Liver (tissue), 9 donors: ENCODE measurements around the gene COA1. TPM values are rescaled to one million over a fixed set of nuclear protein-coding genes. Genes with fewer than 3 reads are reported as not detected.
A peak's percentile ranks its signal among the peaks of the same experiment; 100 is the strongest.

ENCODE experiments used
- DNase-seq: peaks from one replicate; pipeline ENCODE4 v3.0.0-alpha.2; 2017; ENCODE audit warnings: low spot score
- H3K27ac ChIP-seq, 2 donors: one replicate each; pipeline ENCODE4 v1.7.0; 2013; ENCODE audit warnings: inconsistent platforms in 2 of 2, low read length in 2 of 2, control low read depth in 1 of 2, low read depth in 1 of 2, mild to moderate bottlenecking in 1 of 2
- H3K27me3 ChIP-seq, 4 donors: one replicate each; pipeline versions ENCODE4 v1.6.1 to v1.7.0; 2013; ENCODE audit warnings: low read length in 3 of 4, inconsistent platforms in 1 of 4, mild to moderate bottlenecking in 1 of 4, moderate library complexity in 1 of 4; ENCODE audit not compliant: control insufficient read depth in 4 of 4, insufficient read depth in 4 of 4
- H3K36me3 ChIP-seq, 4 donors: one replicate each; pipeline versions ENCODE4 v1.6.1 to v1.7.0; 2013; ENCODE audit warnings: low read length in 3 of 4, mild to moderate bottlenecking in 3 of 4, low read depth in 1 of 4, moderate library complexity in 1 of 4; ENCODE audit not compliant: control insufficient read depth in 4 of 4, insufficient read depth in 3 of 4
- H3K4me1 ChIP-seq, 4 donors: one replicate each; pipeline versions ENCODE4 v1.6.1 to v1.7.0; 2013; ENCODE audit warnings: low read length in 3 of 4, mild to moderate bottlenecking in 3 of 4, moderate library complexity in 1 of 4; ENCODE audit not compliant: control insufficient read depth in 4 of 4, insufficient read depth in 4 of 4
- H3K4me3 ChIP-seq, 3 donors: one replicate each; pipeline versions ENCODE4 v1.6.1 to v1.7.0; 2013; ENCODE audit warnings: low read length in 3 of 3, control low read depth in 1 of 3, low read depth in 1 of 3, mild to moderate bottlenecking in 1 of 3
- H3K9ac ChIP-seq, 2 donors: one replicate each; pipeline ENCODE4 v1.7.0; 2013; ENCODE audit warnings: low read length in 2 of 2, mild to moderate bottlenecking in 2 of 2, moderate library complexity in 2 of 2, control low read depth in 1 of 2, low read depth in 1 of 2
- H3K9me3 ChIP-seq, 4 donors: one replicate each; pipeline versions ENCODE4 v1.6.1 to v1.7.0; 2013; ENCODE audit warnings: low read length in 3 of 4; ENCODE audit not compliant: control insufficient read depth in 4 of 4
- FOXA1 ChIP-seq: IDR thresholded peaks from 2 replicates; pipeline ENCODE4 v1.6.1; 2016; ENCODE audit warnings: antibody characterized with exemption
- FOXA2 ChIP-seq: IDR thresholded peaks from 2 replicates; pipeline ENCODE4 v1.6.1; 2016; ENCODE audit warnings: antibody characterized with exemption
- GABPA ChIP-seq, 2 donors: IDR thresholded peaks in 1 of 2; conservative IDR thresholded peaks in 1 of 2; 2 replicates each; pipeline ENCODE4 v1.6.1; 2016; ENCODE audit warnings: antibody characterized with exemption in 2 of 2, mild to moderate bottlenecking in 1 of 2, moderate library complexity in 1 of 2
- HNF4A ChIP-seq, 2 donors: conservative IDR thresholded peaks; 2 replicates each; pipeline ENCODE4 v1.6.1; 2016; ENCODE audit warnings: antibody characterized with exemption in 2 of 2, mild to moderate bottlenecking in 2 of 2
- HNF4G ChIP-seq: IDR thresholded peaks from 2 replicates; pipeline ENCODE4 v1.6.1; 2016; ENCODE audit warnings: antibody characterized with exemption
- JUND ChIP-seq, 2 donors: IDR thresholded peaks; 2 replicates each; pipeline ENCODE4 v1.6.1; 2016; ENCODE audit warnings: antibody characterized with exemption in 2 of 2
- RAD21 ChIP-seq, 2 donors: IDR thresholded peaks; 2 replicates each; pipeline ENCODE4 v1.6.1; 2016; ENCODE audit warnings: antibody characterized with exemption in 2 of 2, mild to moderate bottlenecking in 2 of 2
- RXRA ChIP-seq, 2 donors: IDR thresholded peaks; 2 replicates each; pipeline ENCODE4 v1.6.1; 2017 to 2018; ENCODE audit warnings: antibody characterized with exemption in 2 of 2, mild to moderate bottlenecking in 1 of 2
- SP1 ChIP-seq: IDR thresholded peaks from 2 replicates; pipeline ENCODE4 v1.6.1; 2018; ENCODE audit warnings: antibody characterized with exemption, mild to moderate bottlenecking
- TAF1 ChIP-seq: conservative IDR thresholded peaks from 2 replicates; pipeline ENCODE4 v1.6.1; 2016; ENCODE audit warnings: antibody characterized with exemption, mild to moderate bottlenecking
- YY1 ChIP-seq: IDR thresholded peaks from 2 replicates; pipeline ENCODE4 v1.6.1; 2016; ENCODE audit warnings: antibody characterized with exemption, mild to moderate bottlenecking
- WGBS: extraction: QIAGEN DNeasy Blood & Tissue Kit; methylation state at CpG from one replicate; pipeline ENCODE4 v1.1.7; 2013; 5-methylcytosine and 5-hydroxymethylcytosine counted together
- polyA plus RNA-seq, 2 donors: library from polyadenylated mRNA; stranded (reverse) in 1 of 2; unstranded in 1 of 2; fragments of 200-250 nt in 1 of 2; fragments of >200 nt in 1 of 2; fragmentation: Nextera tagmentation in 1 of 2; extraction: Ambion mirVana in 1 of 2; gene quantifications; one replicate each; pipeline versions ENCODE4 v1.2.1 to v1.2.3, GENCODE V29; 2013 to 2015
- total RNA-seq, 2 donors: library from RNA; depleted of rRNA; stranded (reverse); fragments of >200 nt; gene quantifications; one replicate each; pipeline ENCODE4 v1.2.3, GENCODE V29; 2014
- TF ChIP-seq, protein P1 (sequence below): IDR thresholded peaks from 2 replicates; pipeline ENCODE4 v1.6.1; 2016; ENCODE audit warnings: antibody characterized with exemption
- TF ChIP-seq, protein P2 (sequence below): IDR thresholded peaks from 2 replicates; pipeline ENCODE4 v1.6.1; 2016; ENCODE audit warnings: antibody characterized with exemption
- TF ChIP-seq, protein P3 (sequence below): fragments of 150-350 bp; IDR thresholded peaks from 2 replicates; pipeline ENCODE4 v1.5.1; 2017; ENCODE audit warnings: improper control_type of control experiment, low read depth, low read length; ENCODE audit not compliant: missing input control
- TF ChIP-seq, protein P4 (sequence below): IDR thresholded peaks from 2 replicates; pipeline ENCODE4 v1.6.1; 2016; ENCODE audit warnings: antibody characterized with exemption
- TF ChIP-seq, protein P5 (sequence below): IDR thresholded peaks from 2 replicates; pipeline ENCODE4 v1.6.1; 2016; ENCODE audit warnings: antibody characterized with exemption, mild to moderate bottlenecking
- donor health status: healthy.
- donor health status: healthy.
- donor health status: healthy.
- donor health status: healthy.
- donor health status: healthy.

Gene COA1
- total and polyA plus RNA-seq, 4 donors: 16.6 to 37.8 (median 29.4) TPM

DNA sequence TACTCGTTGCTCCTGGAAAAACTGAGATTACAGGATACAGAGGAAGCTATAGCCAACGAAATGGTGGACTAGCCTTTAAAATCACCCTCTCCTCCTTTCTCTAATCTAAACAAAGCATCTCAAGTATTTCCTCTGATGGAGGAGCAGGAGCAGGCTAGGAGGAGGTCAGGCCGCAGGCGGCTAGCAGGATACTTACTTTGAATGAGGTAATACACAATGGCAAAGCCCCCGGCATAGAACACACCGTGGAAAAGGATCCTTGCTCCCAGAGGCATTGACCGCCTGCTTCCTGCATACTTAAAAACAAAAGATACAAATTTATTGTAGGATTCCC is 82.0 kb downstream of the COA1 start (continued):
- TF ChIP-seq, protein P1, sequence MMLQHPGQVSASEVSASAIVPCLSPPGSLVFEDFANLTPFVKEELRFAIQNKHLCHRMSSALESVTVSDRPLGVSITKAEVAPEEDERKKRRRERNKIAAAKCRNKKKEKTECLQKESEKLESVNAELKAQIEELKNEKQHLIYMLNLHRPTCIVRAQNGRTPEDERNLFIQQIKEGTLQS: no peak

DNA sequence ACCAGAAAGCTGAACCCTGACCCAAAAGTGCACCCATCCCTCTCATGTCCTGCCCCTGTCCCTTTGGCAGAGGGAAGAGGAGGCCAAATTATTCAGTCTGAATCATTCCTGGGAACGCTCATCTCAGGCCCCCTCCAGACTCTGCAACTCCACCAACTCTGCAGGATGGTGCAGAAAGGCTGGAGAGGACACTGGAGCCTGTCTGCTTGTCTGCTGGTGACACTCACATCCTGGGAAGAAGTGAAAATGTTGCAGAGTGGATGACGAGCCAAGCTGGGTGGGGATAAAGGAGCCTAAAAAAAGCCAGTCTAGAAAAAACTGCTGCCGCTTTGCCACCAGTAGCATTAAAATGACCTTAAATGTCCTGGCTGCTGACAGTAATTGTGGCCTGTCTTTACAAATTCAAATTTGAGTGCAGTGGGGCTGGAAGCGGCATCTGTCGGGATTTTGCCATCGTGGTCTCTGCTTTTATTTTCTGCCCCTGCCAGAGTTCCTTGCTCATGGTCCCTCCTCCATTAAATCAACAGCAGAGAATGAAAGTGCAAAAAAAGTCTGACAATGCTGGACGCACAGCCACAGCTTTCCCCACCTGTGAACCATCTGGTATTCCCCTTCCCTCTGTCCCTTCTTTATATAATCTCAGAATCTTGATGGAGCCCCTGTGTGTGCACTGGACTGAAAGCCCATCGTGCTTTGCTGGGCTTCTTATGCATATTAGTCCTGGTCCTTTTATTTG is 82.6 kb downstream of the COA1 start:
- Histone ChIP-seq H3K27me3 (no peaks in the 10 kb centered on the region), H3K27ac (peak overlapping the region; percentile 78), H3K36me3 (peaks cover 2 to 15% (median 8%) of the 10 kb centered on the region in 4 donors), H3K9ac (no peak overlapping the region), H3K9me3 (no peaks in the 10 kb centered on the region), H3K4me3 (no peak overlapping the region), H3K4me1 (peaks cover 0 to 8% (median 4%) of the 10 kb centered on the region in 4 donors)
- TF ChIP-seq GABPA (IDR thresholded peaks at IDR 0.05 in 1 of 2, conservative IDR thresholded peaks at IDR 0.05 in 1 of 2) (no peak), YY1 (no peak), RXRA (IDR thresholded peaks at IDR 0.05) (no peak), RAD21 (IDR thresholded peaks at IDR 0.05) (no peak), FOXA1 (no peak), HNF4G (no peak), HNF4A (conservative IDR thresholded peaks at IDR 0.05) (no peak), FOXA2 (no peak), SP1 (no peak)
- TF ChIP-seq, protein P2, sequence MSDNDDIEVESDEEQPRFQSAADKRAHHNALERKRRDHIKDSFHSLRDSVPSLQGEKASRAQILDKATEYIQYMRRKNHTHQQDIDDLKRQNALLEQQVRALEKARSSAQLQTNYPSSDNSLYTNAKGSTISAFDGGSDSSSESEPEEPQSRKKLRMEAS: no peak
- TF ChIP-seq, protein P3, sequence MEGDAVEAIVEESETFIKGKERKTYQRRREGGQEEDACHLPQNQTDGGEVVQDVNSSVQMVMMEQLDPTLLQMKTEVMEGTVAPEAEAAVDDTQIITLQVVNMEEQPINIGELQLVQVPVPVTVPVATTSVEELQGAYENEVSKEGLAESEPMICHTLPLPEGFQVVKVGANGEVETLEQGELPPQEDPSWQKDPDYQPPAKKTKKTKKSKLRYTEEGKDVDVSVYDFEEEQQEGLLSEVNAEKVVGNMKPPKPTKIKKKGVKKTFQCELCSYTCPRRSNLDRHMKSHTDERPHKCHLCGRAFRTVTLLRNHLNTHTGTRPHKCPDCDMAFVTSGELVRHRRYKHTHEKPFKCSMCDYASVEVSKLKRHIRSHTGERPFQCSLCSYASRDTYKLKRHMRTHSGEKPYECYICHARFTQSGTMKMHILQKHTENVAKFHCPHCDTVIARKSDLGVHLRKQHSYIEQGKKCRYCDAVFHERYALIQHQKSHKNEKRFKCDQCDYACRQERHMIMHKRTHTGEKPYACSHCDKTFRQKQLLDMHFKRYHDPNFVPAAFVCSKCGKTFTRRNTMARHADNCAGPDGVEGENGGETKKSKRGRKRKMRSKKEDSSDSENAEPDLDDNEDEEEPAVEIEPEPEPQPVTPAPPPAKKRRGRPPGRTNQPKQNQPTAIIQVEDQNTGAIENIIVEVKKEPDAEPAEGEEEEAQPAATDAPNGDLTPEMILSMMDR: no peak
- 75% methylated on average over 8 of the region's 8 CpGs for WGBS
- DNase-seq: no peak

DNA sequence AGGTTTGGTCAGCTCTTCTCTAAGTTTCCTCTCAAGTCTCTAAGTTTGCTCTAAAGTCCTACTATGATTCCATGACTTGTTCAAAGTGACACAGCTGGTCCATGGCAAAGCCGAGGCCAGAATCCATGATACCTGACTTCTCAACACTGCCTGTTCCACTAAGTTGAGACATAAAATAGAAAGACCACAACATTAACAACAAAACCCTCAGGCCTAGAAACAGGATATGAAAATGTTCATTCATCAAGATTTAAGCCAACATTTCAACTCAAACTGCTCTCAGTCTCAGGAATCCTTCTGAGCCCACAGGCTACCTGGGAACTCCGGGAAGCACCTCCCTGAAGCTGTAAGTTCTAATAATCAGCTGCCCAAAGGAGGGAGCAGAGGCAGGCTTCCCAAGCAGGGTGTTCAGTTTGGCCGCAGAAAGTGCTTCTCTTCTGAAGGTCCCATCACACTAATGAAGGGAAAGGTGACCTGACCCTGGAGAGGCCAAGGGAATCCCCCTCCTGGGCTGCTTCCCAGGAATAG is 83.6 kb downstream of the COA1 start:
- no peak overlapping the region for H3K9ac ChIP-seq

More for the DNA sequence above, 83.6 kb downstream of the COA1 start:
- Histone ChIP-seq H3K4me1 (peaks cover under 1 to 12% (median 7%) of the 10 kb centered on the region in 4 donors), H3K27me3 (no peaks in the 10 kb centered on the region), H3K36me3 (peaks cover 2 to 15% (median 8%) of the 10 kb centered on the region in 4 donors), H3K4me3 (no peak overlapping the region), H3K27ac (peak overlapping the region in 1 of 2 donors; percentile 78), H3K9me3 (no peaks in the 10 kb centered on the region)
- no peak for DNase-seq
- 93% methylated on average over 3 of the region's 3 CpGs for WGBS
- TF ChIP-seq YY1 (no peak), TAF1 (no peak), HNF4A (conservative IDR thresholded peaks at IDR 0.05) (no peak), HNF4G (no peak), FOXA1 (no peak), GABPA (IDR thresholded peaks at IDR 0.05 in 1 of 2, conservative IDR thresholded peaks at IDR 0.05 in 1 of 2) (no peak), FOXA2 (no peak), JUND (IDR thresholded peaks at IDR 0.05) (no peak)
- TF ChIP-seq, protein P4, sequence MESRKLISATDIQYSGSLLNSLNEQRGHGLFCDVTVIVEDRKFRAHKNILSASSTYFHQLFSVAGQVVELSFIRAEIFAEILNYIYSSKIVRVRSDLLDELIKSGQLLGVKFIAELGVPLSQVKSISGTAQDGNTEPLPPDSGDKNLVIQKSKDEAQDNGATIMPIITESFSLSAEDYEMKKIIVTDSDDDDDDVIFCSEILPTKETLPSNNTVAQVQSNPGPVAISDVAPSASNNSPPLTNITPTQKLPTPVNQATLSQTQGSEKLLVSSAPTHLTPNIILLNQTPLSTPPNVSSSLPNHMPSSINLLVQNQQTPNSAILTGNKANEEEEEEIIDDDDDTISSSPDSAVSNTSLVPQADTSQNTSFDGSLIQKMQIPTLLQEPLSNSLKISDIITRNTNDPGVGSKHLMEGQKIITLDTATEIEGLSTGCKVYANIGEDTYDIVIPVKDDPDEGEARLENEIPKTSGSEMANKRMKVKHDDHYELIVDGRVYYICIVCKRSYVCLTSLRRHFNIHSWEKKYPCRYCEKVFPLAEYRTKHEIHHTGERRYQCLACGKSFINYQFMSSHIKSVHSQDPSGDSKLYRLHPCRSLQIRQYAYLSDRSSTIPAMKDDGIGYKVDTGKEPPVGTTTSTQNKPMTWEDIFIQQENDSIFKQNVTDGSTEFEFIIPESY: no peak
- TF ChIP-seq, protein P5, sequence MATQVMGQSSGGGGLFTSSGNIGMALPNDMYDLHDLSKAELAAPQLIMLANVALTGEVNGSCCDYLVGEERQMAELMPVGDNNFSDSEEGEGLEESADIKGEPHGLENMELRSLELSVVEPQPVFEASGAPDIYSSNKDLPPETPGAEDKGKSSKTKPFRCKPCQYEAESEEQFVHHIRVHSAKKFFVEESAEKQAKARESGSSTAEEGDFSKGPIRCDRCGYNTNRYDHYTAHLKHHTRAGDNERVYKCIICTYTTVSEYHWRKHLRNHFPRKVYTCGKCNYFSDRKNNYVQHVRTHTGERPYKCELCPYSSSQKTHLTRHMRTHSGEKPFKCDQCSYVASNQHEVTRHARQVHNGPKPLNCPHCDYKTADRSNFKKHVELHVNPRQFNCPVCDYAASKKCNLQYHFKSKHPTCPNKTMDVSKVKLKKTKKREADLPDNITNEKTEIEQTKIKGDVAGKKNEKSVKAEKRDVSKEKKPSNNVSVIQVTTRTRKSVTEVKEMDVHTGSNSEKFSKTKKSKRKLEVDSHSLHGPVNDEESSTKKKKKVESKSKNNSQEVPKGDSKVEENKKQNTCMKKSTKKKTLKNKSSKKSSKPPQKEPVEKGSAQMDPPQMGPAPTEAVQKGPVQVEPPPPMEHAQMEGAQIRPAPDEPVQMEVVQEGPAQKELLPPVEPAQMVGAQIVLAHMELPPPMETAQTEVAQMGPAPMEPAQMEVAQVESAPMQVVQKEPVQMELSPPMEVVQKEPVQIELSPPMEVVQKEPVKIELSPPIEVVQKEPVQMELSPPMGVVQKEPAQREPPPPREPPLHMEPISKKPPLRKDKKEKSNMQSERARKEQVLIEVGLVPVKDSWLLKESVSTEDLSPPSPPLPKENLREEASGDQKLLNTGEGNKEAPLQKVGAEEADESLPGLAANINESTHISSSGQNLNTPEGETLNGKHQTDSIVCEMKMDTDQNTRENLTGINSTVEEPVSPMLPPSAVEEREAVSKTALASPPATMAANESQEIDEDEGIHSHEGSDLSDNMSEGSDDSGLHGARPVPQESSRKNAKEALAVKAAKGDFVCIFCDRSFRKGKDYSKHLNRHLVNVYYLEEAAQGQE: no peak
- TF ChIP-seq, protein P2: no peak
- TF ChIP-seq, protein P3: no peak
